Measurements from ENCODE around the gene LAMA4. TPM values are rescaled to one million over a fixed set of nuclear protein-coding genes. Genes with fewer than 3 reads are reported as not detected.

LAMA4 gene
- total RNA-seq, 1 experiment from 2014 or later = 89.9 TPM

GRCh38 chr6:112272799-112273198 is 18.4 kb upstream of the LAMA4 start:
- Mint-ChIP-seq H3K9me3 (ENCODE audit: low read depth, unreplicated experiment) (no peaks in the 10 kb centered on the region), H3K4me1 (ENCODE audit: low read depth, unreplicated experiment) (no peaks in the 10 kb centered on the region), H3K27me3 (ENCODE audit: unreplicated experiment) (no peaks in the 10 kb centered on the region), H3K4me3 (ENCODE audit: low read depth, unreplicated experiment) (no peak overlapping the region), H3K36me3 (ENCODE audit: insufficient read depth, unreplicated experiment) (no peaks in the 10 kb centered on the region), H3K27ac (ENCODE audit: unreplicated experiment) (no peak overlapping the region)
- TF ChIP-seq CTCF (IDR thresholded peaks at IDR 0.05; ENCODE audit: unreplicated experiment) = no peak
- DNase-seq = no peak
- CTCF ChIA-PET = interaction anchor here (1.1 to 1.3 kb wide), 2 partner anchors 11 to 92 kb away, joined by 3 to 11 read pairs; no protein-coding TSS in a partner anchor
- intact Hi-C loops (cut with micrococcal nuclease; ENCODE audit: unreplicated experiment) = no loop called here
- no TSS peak for BruUV-seq (replicated peaks)

- CTCF ChIA-PET = no interaction called here
- no TSS peak for BruUV-seq (replicated peaks)
- Mint-ChIP-seq H3K36me3 (ENCODE audit: insufficient read depth, unreplicated experiment) (no peaks in the 10 kb centered on the region), H3K27ac (ENCODE audit: unreplicated experiment) (no peak overlapping the region), H3K4me1 (ENCODE audit: low read depth, unreplicated experiment) (no peaks in the 10 kb centered on the region), H3K9me3 (ENCODE audit: low read depth, unreplicated experiment) (no peaks in the 10 kb centered on the region), H3K27me3 (ENCODE audit: unreplicated experiment) (no peaks in the 10 kb centered on the region), H3K4me3 (ENCODE audit: low read depth, unreplicated experiment) (no peak overlapping the region)
- no peak for DNase-seq
- intact Hi-C loops (cut with micrococcal nuclease; ENCODE audit: unreplicated experiment) = no loop called here
- no peak for TF ChIP-seq CTCF (IDR thresholded peaks at IDR 0.05; ENCODE audit: unreplicated experiment)
Measured at GRCh38 chr6:112270756-112271155, 16.4 kb upstream of the LAMA4 start.

- Mint-ChIP-seq H3K4me1 (ENCODE audit: low read depth, unreplicated experiment) (no peaks in the 10 kb centered on the region), H3K4me3 (ENCODE audit: low read depth, unreplicated experiment) (no peak overlapping the region), H3K27me3 (ENCODE audit: unreplicated experiment) (no peaks in the 10 kb centered on the region), H3K36me3 (ENCODE audit: insufficient read depth, unreplicated experiment) (no peaks in the 10 kb centered on the region), H3K27ac (ENCODE audit: unreplicated experiment) (no peak overlapping the region), H3K9me3 (ENCODE audit: low read depth, unreplicated experiment) (no peaks in the 10 kb centered on the region)
- no TSS peak for BruUV-seq (replicated peaks)
- DNase-seq = no peak
- CTCF ChIA-PET = interaction anchor here (2.3 kb wide), 1 partner anchor 90 kb away, joined by 10 read pairs; no protein-coding TSS in a partner anchor
- intact Hi-C loops (cut with micrococcal nuclease; ENCODE audit: unreplicated experiment) = loop anchor here (5.0 kb wide), 1 partner anchor 88 kb away; no protein-coding TSS in a partner anchor
- no peak for TF ChIP-seq CTCF (IDR thresholded peaks at IDR 0.05; ENCODE audit: unreplicated experiment)
Measured at GRCh38 chr6:112269979-112270566, 15.7 kb upstream of the LAMA4 start.

- intact Hi-C loops (cut with micrococcal nuclease; ENCODE audit: unreplicated experiment) = loop anchor here (5.0 kb wide), 1 partner anchor 87 kb away; no protein-coding TSS in a partner anchor
- CTCF ChIA-PET = interaction anchor here (0.7 to 2.3 kb wide), 2 partner anchors 34 to 89 kb away, joined by 3 to 10 read pairs; no protein-coding TSS in a partner anchor
- BruUV-seq (replicated peaks) = no TSS peak
- TF ChIP-seq CTCF (IDR thresholded peaks at IDR 0.05; ENCODE audit: unreplicated experiment) = no peak
- Mint-ChIP-seq H3K9me3 (ENCODE audit: low read depth, unreplicated experiment) (no peaks in the 10 kb centered on the region), H3K27me3 (ENCODE audit: unreplicated experiment) (no peaks in the 10 kb centered on the region), H3K4me1 (ENCODE audit: low read depth, unreplicated experiment) (no peaks in the 10 kb centered on the region), H3K4me3 (ENCODE audit: low read depth, unreplicated experiment) (no peak overlapping the region), H3K27ac (ENCODE audit: unreplicated experiment) (no peak overlapping the region), H3K36me3 (ENCODE audit: insufficient read depth, unreplicated experiment) (no peaks in the 10 kb centered on the region)
- DNase-seq = no peak
Measured at GRCh38 chr6:112269114-112269513, 14.7 kb upstream of the LAMA4 start.
